Right kidney (tissue), 1 donor: ENCODE data around the gene CDK18.
"Not testable (repeated sequence)": the region's sequence is repeated elsewhere in the genome, so short reads cannot be mapped to it uniquely, and the experiment has no call there.

ENCODE experiments used
- DNase-seq: peaks from one replicate; pipeline ENCODE4 v3.0.0-alpha.2; 2016

CDK18 gene

GRCh38 chr1:205480349-205480985 is 24.0 kb upstream of the CDK18 start:
- DNase-seq = no peak

DNA sequence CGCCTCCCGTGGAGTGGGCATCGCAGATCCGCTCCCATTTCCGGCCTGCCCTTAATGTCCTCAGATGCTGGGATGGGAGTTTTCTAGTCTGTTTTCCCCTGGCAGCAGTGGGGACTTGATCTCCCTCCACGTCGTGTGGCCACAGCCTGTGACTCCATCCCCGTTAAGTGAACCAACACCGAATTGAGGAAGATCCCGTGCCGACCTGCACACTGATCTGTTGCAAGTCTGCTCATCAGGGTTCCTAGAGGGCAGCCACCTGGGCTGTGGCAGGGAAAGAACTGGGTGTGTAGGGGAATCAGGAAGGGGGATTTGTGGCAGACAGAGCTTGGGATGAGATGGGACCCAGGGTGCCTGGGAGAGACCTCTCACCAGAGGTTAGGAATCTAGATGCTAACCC is 23.3 kb upstream of the CDK18 start:
- no peak for DNase-seq

GRCh38 chr1:205481629-205482151 is 22.8 kb upstream of the CDK18 start:
- DNase-seq = no peak

DNA sequence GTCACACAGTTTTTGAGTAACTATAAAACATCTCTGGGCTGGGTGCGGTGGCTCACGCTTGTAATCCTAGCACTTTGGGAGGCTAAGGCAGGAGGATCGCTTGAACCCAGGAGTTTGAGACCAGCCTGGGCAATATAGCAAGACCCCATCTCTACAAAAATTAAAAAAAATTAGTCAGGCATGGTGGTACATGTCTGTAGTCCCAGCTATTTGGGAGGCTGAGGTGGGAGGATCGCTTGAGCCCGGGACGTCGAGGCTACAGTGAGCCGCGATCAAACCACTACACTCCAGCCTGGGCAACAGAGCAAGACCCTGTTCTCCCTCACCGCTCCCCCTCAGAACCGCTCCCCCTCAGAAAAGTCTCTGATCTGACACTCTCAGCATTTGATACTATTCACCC is 21.9 kb upstream of the CDK18 start:
- not testable (repeated sequence) for DNase-seq

- no peak for DNase-seq
Measured at GRCh38 chr1:205483372-205483771, 21.1 kb upstream of the CDK18 start.

GRCh38 chr1:205484985-205485967 is 19.2 kb upstream of the CDK18 start:
- DNase-seq = peak; percentile 77

GRCh38 chr1:205486258-205486657 is 18.2 kb upstream of the CDK18 start:
- no peak for DNase-seq

GRCh38 chr1:205488074-205488723 is 16.3 kb upstream of the CDK18 start:
- no peak for DNase-seq

- no peak for DNase-seq
Measured at GRCh38 chr1:205491794-205492193, 12.7 kb upstream of the CDK18 start.

DNA sequence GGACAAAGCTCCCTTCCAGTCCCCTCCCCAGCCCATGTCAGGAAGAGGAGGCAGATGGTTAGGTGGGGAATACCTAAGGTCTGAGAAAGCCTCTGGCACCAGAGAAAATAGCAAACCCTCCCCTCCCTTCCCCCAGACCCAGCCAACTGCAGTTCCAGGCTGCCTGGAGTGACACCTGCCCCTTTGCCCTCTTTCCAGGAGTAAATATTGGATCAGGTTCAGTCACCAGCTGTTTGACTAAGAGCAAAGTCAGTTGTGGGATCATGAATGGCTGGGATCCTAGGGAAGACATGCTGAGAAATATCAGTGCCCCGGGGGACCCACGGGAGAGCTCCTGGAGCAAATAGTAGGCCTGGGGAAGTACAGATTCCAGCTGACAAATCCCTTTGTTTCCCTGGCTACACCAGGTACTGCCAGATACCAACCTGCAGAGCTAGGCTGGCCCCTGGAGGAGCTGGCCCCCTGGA is 12.2 kb upstream of the CDK18 start:
- DNase-seq = no peak

DNA sequence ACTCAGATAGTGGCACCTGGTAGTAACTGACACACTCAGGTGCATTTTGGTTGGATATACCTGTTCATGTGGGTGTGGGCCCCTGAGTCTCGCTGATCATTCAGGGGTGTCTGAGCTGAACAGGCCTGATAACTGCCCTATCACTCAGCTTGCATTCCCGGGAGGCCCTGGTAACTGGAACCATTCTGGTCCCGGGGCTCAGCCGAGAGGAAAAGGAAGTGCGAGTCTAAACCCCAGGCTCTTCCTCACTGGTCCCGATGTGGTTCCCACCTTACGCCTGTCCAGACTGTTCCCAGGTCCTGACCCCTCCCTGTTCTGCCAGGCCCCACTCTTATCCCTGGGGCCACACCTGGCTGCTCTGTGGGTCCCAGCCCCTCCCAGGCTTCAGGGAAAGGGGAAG is 11.7 kb upstream of the CDK18 start:
- no peak for DNase-seq

DNA sequence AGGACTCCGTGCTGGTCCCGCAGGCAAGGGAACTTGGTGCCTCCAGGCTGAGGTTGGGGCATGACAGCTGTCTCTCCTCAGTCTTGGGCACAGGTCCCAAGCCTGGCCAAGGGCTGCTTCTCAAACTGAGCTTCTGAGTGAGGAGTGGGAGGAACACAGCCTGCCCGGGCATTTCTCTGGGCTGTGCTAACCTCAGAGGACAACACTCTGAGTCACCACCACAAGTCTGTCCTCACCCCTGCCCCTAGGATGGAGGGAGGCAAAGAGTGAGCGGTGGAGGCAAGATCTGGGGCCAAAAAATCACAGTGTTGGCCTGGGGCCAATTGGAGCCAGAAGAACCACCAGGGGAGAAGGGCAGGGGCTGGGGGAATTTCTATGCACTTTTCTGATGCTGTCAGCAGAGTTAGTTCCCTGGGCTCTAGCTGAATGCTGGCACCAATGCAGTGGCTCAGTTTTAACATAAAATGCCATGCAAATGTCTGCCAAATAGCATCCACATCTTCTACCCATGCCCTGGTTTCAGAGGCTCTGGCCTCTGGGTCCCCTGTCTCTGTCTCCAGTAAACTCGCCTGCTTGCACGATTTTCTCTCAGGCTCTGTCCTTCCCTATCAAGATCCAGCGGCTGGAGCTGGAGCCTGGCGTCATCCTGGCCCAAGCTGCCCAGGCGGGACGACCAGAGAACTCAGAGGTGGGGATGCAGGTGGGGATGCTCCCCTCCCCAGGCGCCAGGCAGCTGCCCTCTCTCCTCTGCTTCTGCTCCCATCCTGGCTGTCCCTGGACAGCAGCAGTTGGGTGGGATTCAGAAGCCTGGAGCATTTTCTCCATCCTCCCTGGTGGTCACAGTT is 11.0 kb upstream of the CDK18 start:
- no peak for DNase-seq

DNA sequence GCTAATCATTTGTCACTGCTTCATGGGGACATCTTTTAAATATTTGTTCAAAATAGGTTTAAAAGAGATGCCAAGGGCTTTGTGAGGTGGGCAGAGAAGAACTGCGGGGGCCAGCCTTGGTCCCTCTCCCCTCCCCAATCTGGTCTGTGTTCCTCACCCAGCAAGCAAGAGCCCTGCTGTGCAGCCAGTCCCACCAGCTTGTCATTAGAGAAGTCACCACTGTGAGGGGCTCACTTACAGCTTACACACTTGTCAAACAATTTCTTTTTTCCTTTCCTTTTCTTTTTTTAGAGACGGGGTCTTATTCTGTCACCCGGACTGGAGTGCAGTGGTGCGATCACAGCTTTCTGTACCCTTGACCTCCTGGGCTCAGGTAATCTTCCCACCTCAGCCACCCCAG is 10.4 kb upstream of the CDK18 start:
- DNase-seq = no peak

DNA sequence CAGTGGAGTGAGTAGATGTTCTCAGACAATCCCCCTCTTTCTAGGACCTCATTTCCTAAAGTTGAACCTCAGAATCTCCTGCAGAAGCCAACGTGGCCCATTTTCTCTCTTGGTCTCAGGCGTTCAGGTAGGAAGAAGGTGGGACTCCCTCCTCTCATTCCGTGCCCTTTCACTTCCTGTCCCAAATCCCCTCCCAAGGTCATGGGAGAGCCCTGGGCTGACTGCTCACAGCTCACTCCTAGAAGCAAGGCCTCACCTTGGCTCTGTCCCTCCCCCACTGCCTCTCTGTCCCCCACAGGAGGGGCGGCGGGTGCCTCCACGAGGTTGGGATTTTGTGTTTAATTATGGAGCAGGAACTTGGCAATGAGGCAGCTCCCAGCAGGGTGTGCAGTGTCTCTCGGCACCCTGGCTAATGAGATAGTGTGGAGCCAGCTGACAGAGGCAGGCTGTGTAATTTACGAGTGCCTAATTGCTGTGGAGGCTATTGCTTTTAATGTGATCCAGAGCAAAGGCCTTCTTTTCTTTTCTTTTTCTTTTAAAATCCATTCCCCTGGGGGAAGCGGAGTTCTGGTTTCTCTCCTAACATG is 9.1 kb upstream of the CDK18 start:
- peak; percentile 49 for DNase-seq

GRCh38 chr1:205496661-205497060 is 7.8 kb upstream of the CDK18 start:
- no peak for DNase-seq

GRCh38 chr1:205497351-205497750 is 7.1 kb upstream of the CDK18 start:
- no peak for DNase-seq

GRCh38 chr1:205499789-205500188 is 4.7 kb upstream of the CDK18 start:
- DNase-seq = no peak

DNA sequence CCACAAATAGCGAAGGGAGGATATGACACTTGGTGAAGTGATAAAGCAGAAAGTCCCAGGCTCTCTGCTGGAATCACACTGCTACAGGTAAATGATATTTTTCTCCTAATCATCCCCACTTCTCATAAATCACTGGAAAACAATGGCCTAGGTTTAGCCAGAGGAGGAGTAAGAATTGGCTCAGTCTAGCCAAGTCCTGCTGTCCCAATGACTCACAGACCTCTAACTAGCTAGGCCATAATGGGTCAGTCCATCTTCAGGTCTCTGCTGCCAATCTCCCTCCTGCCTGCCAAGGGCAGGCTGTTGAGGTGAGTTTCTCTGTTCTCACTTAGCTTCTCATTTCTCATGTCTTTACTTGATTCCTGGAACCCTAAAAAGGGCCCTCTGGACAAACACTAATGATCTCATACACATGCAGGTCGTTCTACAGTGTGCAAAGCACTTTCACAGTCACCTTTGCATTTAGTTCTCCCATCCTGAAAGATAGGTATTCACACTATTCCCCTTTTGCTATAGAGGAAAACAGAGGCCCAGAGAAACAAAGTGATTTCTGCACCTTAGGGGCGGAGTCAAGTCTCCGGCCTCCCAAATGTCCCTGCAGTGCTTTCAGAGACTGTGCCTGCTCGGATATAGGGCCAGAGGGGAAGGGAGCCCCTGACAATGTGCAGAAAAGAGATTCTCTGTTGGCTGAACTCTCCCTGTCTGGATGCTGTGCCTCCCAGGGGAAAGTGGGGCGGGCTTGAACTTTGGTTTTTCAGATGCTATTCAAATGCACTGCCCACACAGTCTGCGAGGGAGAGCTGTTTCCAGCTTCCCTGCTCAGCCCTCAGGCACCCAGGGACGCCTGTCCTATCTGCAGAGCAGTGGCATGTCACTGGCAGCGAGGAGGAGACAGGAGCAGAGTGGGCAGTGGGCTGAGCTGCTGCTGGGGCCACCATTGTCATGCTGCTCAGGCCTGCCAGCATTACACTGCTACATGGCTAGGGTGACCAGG is 3.9 kb upstream of the CDK18 start:
- no peak for DNase-seq

- DNase-seq = no peak
Measured at GRCh38 chr1:205502111-205502810, 2.2 kb upstream of the CDK18 start.

GRCh38 chr1:205502992-205503391 is 1.5 kb upstream of the CDK18 start:
- no peak for DNase-seq
